Activated CD4-positive, alpha-beta T cell treated with anti-CD3 and anti-CD28 coated beads, Interleukin-2, amount 50 U/mL, for 1 hour (primary cell): ENCODE measurements around the gene TSHZ2.

Experiments used
- DNase-seq: peaks from one replicate; pipeline ENCODE4 v3.0.0-alpha.2; 2020

The TSHZ2 gene

GRCh38 chr20:53032478-53032932 is 60.3 kb downstream of the TSHZ2 start:
- DNase-seq: no peak

- DNase-seq: no peak
Measured at GRCh38 chr20:53033176-53033575, 61.0 kb downstream of the TSHZ2 start.

DNA sequence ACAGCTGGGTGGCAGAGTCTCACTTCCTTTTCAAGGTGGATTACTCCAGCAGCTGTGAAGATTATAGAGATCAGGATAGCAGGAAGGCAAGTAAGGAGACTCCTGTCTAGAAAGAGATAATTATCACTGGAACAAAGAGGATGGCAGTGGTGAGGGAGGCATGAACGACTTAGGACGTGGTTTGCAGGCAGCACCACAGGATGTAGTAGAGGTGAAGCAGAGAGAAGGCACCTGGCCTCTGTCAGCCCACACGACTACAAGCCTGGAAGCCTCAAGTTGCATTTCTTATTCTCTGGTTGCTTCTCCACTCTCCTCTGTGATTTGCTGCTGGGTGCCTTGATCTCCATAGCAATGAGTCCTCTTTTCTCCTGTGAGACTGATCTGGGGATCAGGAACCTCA is 62.7 kb downstream of the TSHZ2 start:
- peak; percentile 8 for DNase-seq

DNA sequence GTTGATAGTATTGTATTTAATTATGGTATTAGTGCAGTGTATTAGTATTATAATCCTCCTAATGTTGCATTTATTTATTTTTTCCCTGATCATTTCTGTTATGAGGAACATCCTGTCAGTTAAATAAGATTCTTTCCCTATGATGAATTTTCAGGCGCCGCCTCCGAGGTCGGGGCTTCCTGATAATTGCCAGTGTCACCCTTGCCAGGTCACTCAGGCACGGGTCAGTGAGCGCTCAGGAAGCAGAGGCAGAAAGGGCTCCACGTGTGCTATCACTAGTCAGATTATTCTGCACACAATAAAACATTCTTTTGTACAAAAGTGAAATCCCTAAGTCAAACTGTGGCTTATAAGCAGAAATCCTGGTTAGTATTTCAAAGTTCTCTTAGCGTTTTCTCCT is 64.8 kb downstream of the TSHZ2 start:
- no peak for DNase-seq

DNA sequence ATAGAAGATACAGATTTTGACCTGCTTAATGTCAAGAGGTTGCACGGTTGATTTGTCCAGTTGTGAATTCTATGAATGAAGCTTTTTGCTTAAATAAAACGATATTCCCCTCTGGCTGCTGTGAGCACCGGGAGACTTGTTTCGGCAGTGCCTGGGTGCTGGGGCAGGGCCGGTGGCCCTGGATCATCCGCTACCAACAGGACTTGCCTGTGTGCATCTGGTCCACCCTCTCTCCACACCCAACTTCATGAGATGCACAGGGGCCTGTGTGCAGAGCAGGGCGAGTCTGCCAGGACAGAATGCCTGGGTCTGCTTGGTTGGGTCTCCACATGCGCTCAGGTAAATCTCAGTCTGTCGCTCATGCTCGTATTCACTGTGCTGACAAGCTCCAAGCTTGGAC is 65.5 kb downstream of the TSHZ2 start:
- no peak for DNase-seq

DNA sequence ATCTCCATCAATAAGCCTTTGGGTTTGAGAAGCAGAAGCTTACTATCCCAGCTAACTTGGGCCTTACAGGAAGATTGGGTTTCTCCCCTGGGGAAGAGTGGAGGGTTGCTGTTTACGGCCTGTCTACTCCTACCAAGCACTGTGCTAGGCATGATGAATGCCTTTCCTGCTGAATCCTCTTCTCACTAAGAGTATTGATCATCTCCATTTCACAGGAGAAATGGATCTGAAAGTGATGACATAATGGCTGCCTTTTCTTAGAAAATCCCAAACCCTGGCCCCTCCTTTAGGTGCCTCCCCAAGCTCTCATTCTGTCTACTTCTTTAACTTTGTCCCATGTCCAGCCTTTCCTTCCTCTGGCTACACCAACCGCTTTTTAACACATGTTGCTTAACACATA is 66.1 kb downstream of the TSHZ2 start:
- no peak for DNase-seq

- DNase-seq: no peak
Measured at GRCh38 chr20:53040693-53041589, 68.8 kb downstream of the TSHZ2 start.

- no peak for DNase-seq
Measured at GRCh38 chr20:53042521-53042920, 70.4 kb downstream of the TSHZ2 start.

DNA sequence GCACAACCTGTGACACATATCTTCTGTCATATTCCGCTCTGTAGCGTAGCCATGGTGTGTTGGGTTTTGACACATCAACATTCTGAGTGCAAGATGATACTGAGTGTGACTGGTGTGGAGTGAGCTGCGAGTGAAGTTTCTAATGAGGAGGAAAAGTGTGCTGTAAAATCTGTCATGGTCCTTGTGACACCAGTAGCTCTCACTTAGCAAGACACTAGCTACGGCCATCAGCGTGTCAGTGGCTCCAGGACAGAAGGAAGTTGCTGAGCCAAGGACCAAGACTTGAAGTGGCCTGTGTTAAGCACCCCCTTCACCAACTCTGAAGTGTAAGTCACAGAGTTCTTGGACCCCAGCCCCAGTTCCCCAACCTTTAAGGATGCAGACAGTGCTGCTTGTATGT is 72.1 kb downstream of the TSHZ2 start:
- DNase-seq: no peak

DNA sequence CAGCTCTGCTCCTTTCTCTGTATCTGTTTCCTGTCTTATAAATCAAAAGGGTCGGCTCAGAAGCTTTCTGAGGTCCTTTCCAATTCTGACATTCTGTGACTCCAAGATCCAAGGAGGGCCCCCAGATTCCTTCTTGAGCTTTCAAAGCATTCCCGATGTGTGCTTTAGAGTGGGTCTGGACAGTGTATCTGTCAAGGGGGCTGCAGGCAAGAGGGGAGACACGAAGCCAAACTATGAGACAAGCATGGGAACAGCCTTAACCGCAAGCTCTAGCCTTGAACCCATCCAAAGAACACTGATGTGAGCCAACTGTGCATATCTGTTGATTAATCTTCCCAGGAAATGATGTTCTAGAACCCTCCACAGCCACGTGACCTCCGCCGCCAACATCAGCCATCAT is 73.8 kb downstream of the TSHZ2 start:
- DNase-seq: no peak

DNA sequence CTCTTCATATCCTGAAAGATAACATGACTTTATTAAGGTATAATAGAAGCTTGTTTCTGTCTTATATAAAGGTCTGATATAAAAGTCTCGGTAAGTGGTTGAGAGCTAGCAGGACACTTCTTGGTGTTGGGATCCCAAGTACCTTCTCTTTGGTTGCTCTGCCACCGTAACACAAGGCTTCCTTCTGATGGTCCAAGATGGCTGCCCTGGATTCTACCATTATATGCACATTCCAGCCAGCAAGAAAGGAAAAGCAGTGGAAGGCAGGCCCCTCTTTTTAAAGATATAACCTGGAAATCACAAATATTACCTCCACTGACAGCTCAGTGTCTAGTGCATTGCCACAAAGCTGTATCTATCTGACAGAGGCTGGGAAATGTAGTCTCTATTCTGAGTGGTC is 75.0 kb downstream of the TSHZ2 start:
- no peak for DNase-seq

DNA sequence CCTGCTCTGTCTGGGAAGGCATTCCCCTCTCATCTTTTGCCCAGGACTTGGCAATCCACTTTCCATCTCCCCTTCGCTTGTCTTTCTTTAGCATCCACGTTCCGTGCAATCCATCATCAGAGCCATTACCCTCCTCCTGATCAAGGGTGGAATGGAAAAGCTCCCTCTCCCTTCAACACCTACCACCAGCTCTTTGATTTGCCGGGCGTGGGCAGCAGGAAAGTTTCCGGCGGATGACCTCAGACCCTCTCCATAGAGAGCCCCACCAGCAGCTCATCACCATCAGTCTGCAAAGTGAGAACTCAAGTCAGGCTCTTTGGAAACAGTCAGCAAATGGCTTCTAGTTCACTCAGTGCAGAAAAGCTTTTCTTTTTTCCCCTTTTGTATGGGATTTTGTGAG is 76.2 kb downstream of the TSHZ2 start:
- DNase-seq: no peak

DNA sequence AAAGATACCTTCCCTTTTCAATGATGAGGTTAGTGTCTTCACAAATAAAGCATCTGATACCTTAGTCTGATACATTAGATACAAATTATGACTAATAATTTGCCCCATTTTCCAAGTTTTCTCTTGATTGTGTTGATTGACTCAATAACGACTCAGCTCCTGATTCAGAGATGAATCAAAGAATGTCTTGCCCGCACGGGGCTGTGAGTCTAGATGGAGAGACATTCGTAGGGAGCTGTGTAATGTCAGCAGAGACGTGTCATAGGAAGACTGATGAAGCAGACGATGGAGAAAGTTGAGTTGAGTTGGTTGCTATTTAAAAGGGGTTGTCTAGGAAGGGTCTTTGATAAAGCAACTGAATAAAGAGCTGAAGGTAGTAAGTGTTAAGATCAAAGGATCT is 78.2 kb downstream of the TSHZ2 start:
- no peak for DNase-seq

- no peak for DNase-seq
Measured at GRCh38 chr20:53052380-53052779, 80.2 kb downstream of the TSHZ2 start.

DNA sequence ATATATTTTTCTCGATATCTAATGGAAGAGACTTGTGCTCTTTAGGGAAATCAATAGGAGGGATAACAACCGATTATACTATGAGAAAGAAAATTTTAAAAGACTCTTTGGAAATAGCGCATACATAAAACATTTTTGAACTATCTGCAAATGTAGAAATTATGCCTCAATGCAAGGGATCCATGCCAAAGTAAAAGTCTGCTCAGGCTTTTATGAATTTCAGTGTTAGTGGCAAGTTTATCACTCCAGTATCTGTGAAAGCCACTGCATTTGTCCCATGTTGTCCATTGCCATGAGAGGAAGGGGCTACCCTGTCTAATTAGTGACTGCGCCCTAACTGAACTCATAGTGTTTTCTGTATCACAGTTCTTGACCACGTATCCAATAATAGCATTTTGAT is 81.4 kb downstream of the TSHZ2 start:
- no peak for DNase-seq

- no peak for DNase-seq
Measured at GRCh38 chr20:53055367-53056067, 83.4 kb downstream of the TSHZ2 start.

- no peak for DNase-seq
Measured at GRCh38 chr20:53057579-53057978, 85.4 kb downstream of the TSHZ2 start.

- DNase-seq: no peak
Measured at GRCh38 chr20:53059848-53060247, 87.7 kb downstream of the TSHZ2 start.

DNA sequence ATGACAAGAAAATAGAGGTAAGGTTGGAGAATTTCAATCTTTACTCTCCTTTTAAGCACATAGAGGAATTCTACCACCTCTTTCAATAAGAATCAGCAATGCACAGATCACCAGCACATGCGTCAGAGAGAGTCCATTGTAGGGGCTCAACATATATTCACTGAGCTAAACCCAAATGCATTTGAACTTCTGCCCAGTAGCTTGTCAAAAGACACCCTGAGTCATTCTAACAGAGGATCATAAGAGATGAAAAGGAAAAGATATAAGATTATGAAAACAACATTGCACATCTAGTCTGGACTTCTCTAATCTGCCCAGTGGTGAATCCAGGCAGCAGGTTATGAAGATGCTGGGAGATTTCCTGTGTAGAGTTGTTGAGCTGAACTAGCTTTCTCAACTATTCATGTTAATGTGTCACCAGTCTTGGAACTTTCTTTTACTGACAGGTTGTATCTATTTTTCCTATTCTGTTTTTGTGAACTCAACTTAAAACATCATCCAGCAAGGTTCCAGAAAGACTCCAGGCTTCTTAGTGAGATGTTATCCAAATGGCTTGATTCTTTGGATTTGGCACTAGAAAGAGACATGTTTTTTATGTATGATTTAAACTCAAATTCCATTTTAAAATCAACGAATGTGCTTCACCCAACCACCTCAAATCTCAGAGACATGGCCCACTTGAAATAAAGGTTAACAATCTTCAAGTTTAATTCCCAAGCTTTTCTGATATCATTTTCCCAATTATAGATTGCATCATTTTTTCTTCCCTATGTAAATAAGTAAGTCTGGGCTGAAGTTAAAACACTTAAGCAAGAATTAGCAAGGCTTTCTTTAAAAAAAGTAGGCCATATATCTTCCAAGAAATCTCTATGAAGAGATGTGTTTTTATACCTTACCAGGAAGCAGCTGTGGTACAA is 89.3 kb downstream of the TSHZ2 start:
- no peak for DNase-seq

GRCh38 chr20:53064935-53065334 is 92.8 kb downstream of the TSHZ2 start:
- no peak for DNase-seq

DNA sequence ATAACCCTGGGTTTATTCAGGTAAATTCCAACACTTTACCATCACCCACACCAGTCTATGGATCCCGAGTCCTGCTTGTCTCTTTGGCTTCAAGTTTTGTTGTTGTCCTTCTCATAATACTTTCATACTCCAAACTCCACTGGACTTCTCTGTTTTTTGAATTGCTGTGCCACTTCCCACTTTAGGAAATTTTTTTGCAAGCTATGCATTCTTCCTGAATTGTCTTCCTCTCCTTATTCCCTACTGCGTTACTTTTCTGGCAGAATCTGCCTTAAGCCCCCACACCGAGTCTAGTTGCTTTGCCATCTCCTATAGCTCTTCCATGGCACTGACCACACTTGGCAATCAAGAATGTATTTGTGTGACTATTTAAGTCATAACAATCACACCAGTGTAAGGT is 96.1 kb downstream of the TSHZ2 start:
- no peak for DNase-seq

DNA sequence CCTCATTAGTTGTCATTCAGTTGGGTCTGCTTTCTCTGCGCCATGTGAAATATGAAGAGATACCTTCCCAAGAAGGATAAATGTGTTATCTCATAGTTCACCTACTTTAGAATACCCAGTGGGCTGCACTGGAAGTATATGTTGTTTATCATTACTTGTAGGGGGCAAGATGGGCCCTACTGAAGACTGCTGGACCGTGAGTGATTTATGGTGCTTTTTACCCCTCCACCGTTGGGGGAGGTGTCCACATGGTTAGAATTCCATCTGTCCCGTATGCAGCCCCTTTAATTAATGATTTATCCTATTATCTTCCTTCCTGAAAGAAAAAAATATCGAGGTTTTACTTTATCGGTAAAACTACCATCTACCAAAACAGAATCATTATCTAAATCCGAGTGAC is 97.0 kb downstream of the TSHZ2 start:
- no peak for DNase-seq

- DNase-seq: no peak
Measured at GRCh38 chr20:53070224-53070623, 98.1 kb downstream of the TSHZ2 start.
